Neuron (in vitro differentiated cells): Measurements from ENCODE around the gene ACVR2A.

Source experiments
- H2AFZ ChIP-seq: one replicate; pipeline ENCODE4 v1.6.1; 2013; ENCODE audit warnings: low read depth, mild to moderate bottlenecking, inconsistent platforms, low read length, moderate library complexity
- H3K27me3 ChIP-seq: one replicate; pipeline ENCODE4 v1.6.1; 2013; ENCODE audit warnings: low read length; ENCODE audit not compliant: insufficient read depth
- H3K36me3 ChIP-seq: one replicate; pipeline ENCODE4 v1.6.1; 2013; ENCODE audit warnings: low read length; ENCODE audit not compliant: insufficient read depth
- H3K4me1 ChIP-seq: one replicate; pipeline ENCODE4 v1.6.1; 2013; ENCODE audit warnings: low read length; ENCODE audit not compliant: insufficient read depth
- H3K4me3 ChIP-seq: 2 replicates; pipeline ENCODE4 v1.5.1; 2013; ENCODE audit warnings: mild to moderate bottlenecking, low read length, moderate library complexity
- H3K9me3 ChIP-seq: one replicate; pipeline ENCODE4 v1.6.1; 2013; ENCODE audit warnings: low read length

ACVR2A gene

GRCh38 chr2:147865560-147865959, 20.7 kb downstream of the ACVR2A start:
- no peak overlapping the region for H3K4me3 ChIP-seq

DNA sequence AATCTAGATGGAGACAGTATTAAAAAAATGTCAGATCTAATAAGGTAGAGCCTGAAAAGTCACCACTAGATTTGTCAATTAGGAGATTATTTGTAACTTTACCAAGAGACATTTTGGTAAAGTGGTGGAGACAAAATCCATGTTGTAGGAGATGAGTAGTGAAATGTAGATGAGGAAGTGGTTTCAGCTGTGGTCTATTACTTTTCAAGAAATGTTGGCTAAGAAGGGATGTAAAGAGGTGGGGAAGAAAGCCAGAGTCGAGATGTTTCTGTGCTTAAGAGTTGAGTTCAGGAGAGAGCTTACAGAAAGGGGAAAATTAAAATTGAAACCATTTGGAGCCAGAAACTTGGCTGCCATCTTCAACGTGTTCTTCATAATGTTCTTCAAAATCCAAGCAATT, 22.2 kb downstream of the ACVR2A start:
- H3K4me3 ChIP-seq: no peak overlapping the region
- no peaks in the 10 kb centered on the region for H3K4me1 ChIP-seq
- H2AFZ ChIP-seq: no peak overlapping the region

More at GRCh38 chr2:147865560-147865959, 20.7 kb downstream of the ACVR2A start:
- H3K36me3 ChIP-seq: no peaks in the 10 kb centered on the region
- no peaks in the 10 kb centered on the region for H3K27me3 ChIP-seq
- no peak overlapping the region for H2AFZ ChIP-seq
- H3K4me1 ChIP-seq: peaks cover under 1% of the 10 kb centered on the region
- no peaks in the 10 kb centered on the region for H3K9me3 ChIP-seq

DNA sequence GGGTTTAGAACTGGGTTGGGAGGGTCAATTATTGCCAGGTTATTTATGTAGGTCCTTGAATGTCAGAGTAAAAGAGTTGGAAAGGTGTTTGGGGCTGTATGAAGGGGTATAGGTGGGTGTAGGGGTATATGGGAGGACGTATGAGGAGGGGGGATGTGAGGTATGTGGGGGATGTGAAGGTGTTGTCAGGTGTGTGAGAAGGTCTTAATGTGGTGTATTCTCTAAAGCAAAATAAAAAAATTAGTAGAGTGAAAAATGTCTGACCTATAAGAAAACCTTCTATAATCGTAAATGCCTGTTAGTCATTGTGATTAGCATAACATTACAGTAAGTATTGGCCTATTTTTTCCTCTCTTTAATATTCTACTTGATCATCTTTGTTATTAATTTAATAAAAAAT, 25.1 kb downstream of the ACVR2A start:
- H2AFZ ChIP-seq: no peak overlapping the region
- H3K4me3 ChIP-seq: no peak overlapping the region
- no peaks in the 10 kb centered on the region for H3K36me3 ChIP-seq
- H3K9me3 ChIP-seq: no peaks in the 10 kb centered on the region
- H3K4me1 ChIP-seq: no peaks in the 10 kb centered on the region
- H3K27me3 ChIP-seq: no peaks in the 10 kb centered on the region

More for the DNA sequence above, 22.2 kb downstream of the ACVR2A start:
- H3K36me3 ChIP-seq: no peaks in the 10 kb centered on the region
- H3K9me3 ChIP-seq: no peaks in the 10 kb centered on the region
- no peaks in the 10 kb centered on the region for H3K27me3 ChIP-seq

- no peaks in the 10 kb centered on the region for H3K9me3 ChIP-seq
- no peaks in the 10 kb centered on the region for H3K27me3 ChIP-seq
- no peaks in the 10 kb centered on the region for H3K4me1 ChIP-seq
- H3K4me3 ChIP-seq: no peak overlapping the region
- no peaks in the 10 kb centered on the region for H3K36me3 ChIP-seq
- H2AFZ ChIP-seq: no peak overlapping the region
Observed at GRCh38 chr2:147872967-147873366, 28.1 kb downstream of the ACVR2A start.

DNA sequence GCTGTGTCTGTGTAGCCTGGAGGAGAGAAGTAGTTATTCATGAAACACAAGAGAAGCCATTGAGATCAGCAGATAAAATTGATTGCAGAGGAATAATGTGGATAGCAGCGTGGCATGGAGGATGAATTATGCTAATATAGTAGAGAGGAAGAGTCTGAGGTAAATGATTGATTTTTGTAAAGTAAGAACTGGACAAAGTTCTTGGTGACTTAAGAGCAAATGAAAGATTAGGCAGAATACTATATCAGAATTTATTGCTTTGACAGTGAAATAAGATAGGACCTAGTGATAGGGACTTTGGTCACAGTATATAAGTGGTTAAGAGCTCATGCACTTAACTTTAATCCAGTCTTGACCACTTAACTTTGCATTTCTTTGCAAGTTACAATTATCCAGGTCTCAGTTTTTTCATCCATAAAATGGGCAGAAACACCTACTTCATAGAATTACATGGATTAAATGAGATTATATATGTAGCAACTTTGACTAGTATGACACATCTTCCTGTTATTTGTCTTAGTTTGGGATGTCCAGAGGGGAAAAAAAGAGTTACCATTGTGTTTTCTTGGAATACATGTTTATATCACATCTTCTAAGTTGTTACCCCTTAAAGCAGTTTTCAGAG, 29.1 kb downstream of the ACVR2A start:
- H3K4me3 ChIP-seq: no peak overlapping the region
- no peaks in the 10 kb centered on the region for H3K4me1 ChIP-seq
- no peaks in the 10 kb centered on the region for H3K27me3 ChIP-seq
- no peaks in the 10 kb centered on the region for H3K9me3 ChIP-seq
- no peaks in the 10 kb centered on the region for H3K36me3 ChIP-seq
- no peak overlapping the region for H2AFZ ChIP-seq

GRCh38 chr2:147879846-147880245, 35.0 kb downstream of the ACVR2A start:
- Histone ChIP-seq H3K4me3 (no peak overlapping the region), H3K36me3 (no peaks in the 10 kb centered on the region), H3K4me1 (no peaks in the 10 kb centered on the region), H2AFZ (no peak overlapping the region), H3K9me3 (no peaks in the 10 kb centered on the region), H3K27me3 (no peaks in the 10 kb centered on the region)

- no peaks in the 10 kb centered on the region for H3K4me1 ChIP-seq
- H3K4me3 ChIP-seq: no peak overlapping the region
- no peaks in the 10 kb centered on the region for H3K27me3 ChIP-seq
- no peaks in the 10 kb centered on the region for H3K36me3 ChIP-seq
- H3K9me3 ChIP-seq: no peaks in the 10 kb centered on the region
- H2AFZ ChIP-seq: no peak overlapping the region
Observed at GRCh38 chr2:147882631-147883030, 37.8 kb downstream of the ACVR2A start.

GRCh38 chr2:147884830-147885229, 40.0 kb downstream of the ACVR2A start:
- Histone ChIP-seq H3K9me3 (no peaks in the 10 kb centered on the region), H3K36me3 (no peaks in the 10 kb centered on the region), H3K4me3 (no peak overlapping the region), H2AFZ (no peak overlapping the region), H3K27me3 (no peaks in the 10 kb centered on the region), H3K4me1 (no peaks in the 10 kb centered on the region)

DNA sequence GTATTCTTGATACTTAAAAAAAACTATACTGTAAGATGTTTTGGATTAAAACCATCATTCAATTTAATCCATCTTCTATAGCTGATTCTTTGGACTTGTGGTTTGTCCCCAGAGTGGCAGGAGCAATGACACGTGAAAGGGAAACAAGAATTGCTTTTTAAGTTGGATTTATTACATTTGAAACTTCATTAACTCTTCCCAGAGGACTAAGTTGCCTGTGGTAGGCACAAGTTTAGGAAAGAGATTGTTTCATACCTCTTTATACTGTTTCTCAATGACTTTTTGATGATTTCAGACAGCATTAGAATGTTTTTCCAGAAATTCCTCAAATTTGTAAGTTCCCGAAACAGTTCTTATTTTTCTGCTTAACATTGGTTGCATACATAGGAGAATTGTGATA, 41.3 kb downstream of the ACVR2A start:
- H3K27me3 ChIP-seq: no peaks in the 10 kb centered on the region
- no peak overlapping the region for H3K4me3 ChIP-seq
- no peaks in the 10 kb centered on the region for H3K9me3 ChIP-seq
- no peak overlapping the region for H2AFZ ChIP-seq
- no peaks in the 10 kb centered on the region for H3K4me1 ChIP-seq
- no peaks in the 10 kb centered on the region for H3K36me3 ChIP-seq

DNA sequence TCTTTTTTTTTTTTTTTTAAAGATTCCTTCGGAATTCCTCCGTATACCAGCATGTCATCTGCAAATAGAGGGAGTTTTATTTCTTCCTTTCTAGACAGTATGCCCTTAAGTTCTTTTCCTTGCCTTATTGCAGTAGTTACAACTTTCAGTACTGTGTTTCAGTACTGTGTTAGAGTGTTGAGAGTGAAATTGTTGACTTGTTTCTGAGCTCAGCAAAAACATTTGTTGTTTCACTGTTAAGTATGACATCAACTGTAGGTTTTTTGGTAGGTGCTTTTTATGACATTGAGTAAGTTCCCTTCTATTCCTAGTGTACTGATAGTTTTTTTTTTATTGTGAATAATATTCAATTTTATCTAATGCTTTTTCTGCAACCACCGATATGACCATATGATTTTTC, 43.9 kb downstream of the ACVR2A start:
- no peak overlapping the region for H3K4me3 ChIP-seq
- no peaks in the 10 kb centered on the region for H3K36me3 ChIP-seq
- H2AFZ ChIP-seq: no peak overlapping the region
- H3K9me3 ChIP-seq: no peaks in the 10 kb centered on the region
- no peaks in the 10 kb centered on the region for H3K27me3 ChIP-seq
- H3K4me1 ChIP-seq: no peaks in the 10 kb centered on the region

DNA sequence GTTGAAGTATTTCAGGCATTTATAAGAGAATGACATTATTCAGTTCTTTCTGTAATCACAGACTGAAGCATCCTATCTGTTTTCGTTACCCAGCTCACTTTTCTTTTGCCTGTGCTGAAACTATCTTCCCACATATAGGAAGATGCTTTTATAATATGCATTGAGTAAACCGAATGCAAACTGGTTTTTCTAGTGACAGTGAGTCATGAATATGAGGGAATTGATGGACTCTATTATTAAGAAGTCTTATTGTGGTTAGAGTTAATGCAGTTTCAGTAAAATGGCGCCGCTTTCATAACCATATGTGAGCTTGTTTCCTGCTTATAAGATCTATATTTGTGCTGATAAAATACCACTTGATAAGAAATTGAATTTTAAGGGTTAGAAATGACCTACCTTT, 59.2 kb downstream of the ACVR2A start:
- Histone ChIP-seq H3K36me3 (peaks cover 24% of the 10 kb centered on the region), H2AFZ (no peak overlapping the region), H3K9me3 (peaks cover 2% of the 10 kb centered on the region), H3K27me3 (no peaks in the 10 kb centered on the region), H3K4me1 (peaks cover 7% of the 10 kb centered on the region), H3K4me3 (no peak overlapping the region)

DNA sequence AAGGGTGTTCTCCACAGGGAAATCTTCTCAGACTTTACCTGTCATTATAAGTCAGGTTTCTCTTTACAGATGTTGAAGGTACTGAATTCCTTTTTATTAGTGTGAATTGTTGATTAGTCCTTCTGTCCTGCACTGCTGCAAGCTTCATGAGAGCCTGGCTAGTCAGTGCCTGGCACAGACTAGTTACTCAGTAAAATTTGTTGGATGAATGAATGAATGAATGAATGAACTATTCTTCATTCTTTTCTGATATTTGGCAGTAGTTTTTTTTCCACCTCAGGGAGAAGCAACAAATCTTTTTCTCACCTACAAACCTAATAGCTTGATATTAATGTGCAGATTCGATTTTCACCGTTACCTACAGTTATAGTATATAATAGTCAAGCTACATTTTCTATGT, 64.3 kb downstream of the ACVR2A start:
- Histone ChIP-seq H3K9me3 (peaks cover 2% of the 10 kb centered on the region), H3K36me3 (peaks cover 7% of the 10 kb centered on the region), H3K27me3 (no peaks in the 10 kb centered on the region), H2AFZ (no peak overlapping the region), H3K4me1 (peaks cover 19% of the 10 kb centered on the region), H3K4me3 (no peak overlapping the region)

DNA sequence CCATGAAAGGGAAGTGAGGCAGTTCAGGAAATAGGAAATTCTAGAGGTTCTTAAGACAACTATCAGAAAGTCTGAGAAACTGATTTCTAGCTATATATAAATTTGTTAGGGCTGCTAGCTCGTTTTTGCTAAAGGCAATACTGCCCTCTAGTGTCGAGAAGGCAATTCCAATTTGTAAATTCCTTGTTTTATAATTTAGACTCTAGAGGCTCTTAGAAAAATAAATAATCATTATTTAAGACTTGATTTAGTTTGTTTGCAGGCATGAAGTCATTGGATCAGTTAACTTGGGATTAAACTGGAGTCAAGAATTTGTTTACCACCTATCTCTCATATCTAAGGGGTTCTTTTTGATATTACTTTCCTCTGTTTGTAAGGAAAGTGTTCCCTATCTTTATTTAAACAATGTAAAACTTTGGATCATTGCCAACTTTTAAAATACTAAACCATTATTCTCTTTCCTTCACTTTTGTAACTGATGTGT, 66.2 kb downstream of the ACVR2A start:
- Histone ChIP-seq H3K4me1 (peaks cover 14% of the 10 kb centered on the region), H3K36me3 (peaks cover 19% of the 10 kb centered on the region), H3K4me3 (no peak overlapping the region), H3K9me3 (peaks cover 2% of the 10 kb centered on the region), H2AFZ (no peak overlapping the region), H3K27me3 (no peaks in the 10 kb centered on the region)
